Tibial artery (tissue), 4 donors: ENCODE results near the gene PPP2R2B.
A peak's percentile ranks its signal among the peaks of the same experiment; 100 is the strongest.

Experiments
- DNase-seq, 2 donors: peaks; one replicate each; pipeline ENCODE4 v3.0.0-alpha.2; 2019
- H3K27ac ChIP-seq, 2 donors: fragments of 200-600 bp; sonication (generic) in 1 of 2; 1 replicate in 1 of 2; 2 replicates in 1 of 2; pipeline ENCODE4 v1.5.1; 2018 to 2019; ENCODE audit warnings: mild to moderate bottlenecking in 1 of 2
- H3K27me3 ChIP-seq, 2 donors: fragments of 200-600 bp; sonication (generic) in 1 of 2; one replicate each; pipeline versions ENCODE4 v1.5.1 to v1.6.0; 2016 to 2019
- H3K36me3 ChIP-seq, 3 donors: fragments of 200-600 bp; sonication (generic) in 2 of 3; one replicate each; pipeline ENCODE4 v1.5.1; 2016 to 2019; ENCODE audit warnings: mild to moderate bottlenecking in 2 of 3
- H3K4me1 ChIP-seq, 4 donors: fragments of 200-600 bp; sonication (generic) in 2 of 4; 1 replicate in 3 of 4; 2 replicates in 1 of 4; pipeline ENCODE4 v1.5.1; 2016 to 2019
- H3K4me3 ChIP-seq, 2 donors: fragments of 200-600 bp; sonication (generic) in 1 of 2; 1 replicate in 1 of 2; 2 replicates in 1 of 2; pipeline ENCODE4 v1.5.1; 2018 to 2019; ENCODE audit warnings: mild to moderate bottlenecking in 2 of 2
- H3K9me3 ChIP-seq, 3 donors: fragments of 200-600 bp; sonication (generic) in 1 of 3; one replicate each; pipeline ENCODE4 v1.5.1; 2016 to 2019
- intact Hi-C: fragments of 100-400 bp; cut with DNase I; formaldehyde crosslinking; loops from one replicate; pipeline ENCODE4 v1.15.0; 2023; ENCODE audit warnings: low total_unique reads
- TF ChIP-seq, protein P1 (sequence below), 2 experiments: fragments of 200-600 bp in 1 of 2; fragments of 450-650 bp in 1 of 2; IDR thresholded peaks; one replicate each; pipeline ENCODE4 v1.5.1; 2017 to 2019; ENCODE audit warnings: antibody characterized with exemption in 2 of 2, mild to moderate bottlenecking in 1 of 2, moderate library complexity in 1 of 2

Gene PPP2R2B

DNA sequence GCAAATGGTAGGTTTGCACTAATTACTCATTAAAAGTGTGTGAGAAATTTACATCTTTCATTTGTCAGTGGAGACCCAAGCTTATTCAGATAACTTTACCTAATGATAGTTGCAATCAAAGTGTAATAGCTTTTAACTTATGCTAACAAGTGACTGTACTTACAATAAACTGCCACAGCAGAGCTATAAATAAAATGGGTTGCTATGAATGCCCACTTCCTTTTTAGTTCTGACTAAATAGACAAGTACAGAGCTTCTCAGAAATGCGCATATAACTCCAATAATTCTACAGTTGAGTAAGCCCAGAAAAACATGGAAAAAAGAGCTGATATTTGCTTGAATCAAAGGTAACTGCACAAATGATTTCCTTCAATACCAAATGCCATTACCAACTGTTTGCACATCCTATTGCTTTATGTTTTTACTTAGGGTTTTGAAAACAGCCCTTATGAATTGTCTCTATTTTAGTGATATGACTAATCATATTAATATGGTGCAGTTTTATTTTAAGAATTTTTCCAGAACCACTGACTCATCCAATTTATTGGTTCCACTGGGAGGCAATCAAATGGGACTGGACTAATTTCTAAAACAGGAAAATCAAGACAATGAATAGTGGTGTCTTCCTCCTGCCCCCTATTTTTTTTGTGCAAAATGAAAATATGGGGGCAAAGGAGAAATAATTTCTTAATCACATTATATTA, 84.1 kb downstream of the PPP2R2B start:
- DNase-seq: no peak
- Histone ChIP-seq H3K4me3 (no peak overlapping the region), H3K4me1 (peaks cover 0 to 72% (median 32%) of the 10 kb centered on the region in 4 donors), H3K9me3 (no peaks in the 10 kb centered on the region), H3K36me3 (no peaks in the 10 kb centered on the region), H3K27me3 (no peaks in the 10 kb centered on the region), H3K27ac (peak overlapping the region; percentile 36 to 53)
- TF ChIP-seq, protein P1, sequence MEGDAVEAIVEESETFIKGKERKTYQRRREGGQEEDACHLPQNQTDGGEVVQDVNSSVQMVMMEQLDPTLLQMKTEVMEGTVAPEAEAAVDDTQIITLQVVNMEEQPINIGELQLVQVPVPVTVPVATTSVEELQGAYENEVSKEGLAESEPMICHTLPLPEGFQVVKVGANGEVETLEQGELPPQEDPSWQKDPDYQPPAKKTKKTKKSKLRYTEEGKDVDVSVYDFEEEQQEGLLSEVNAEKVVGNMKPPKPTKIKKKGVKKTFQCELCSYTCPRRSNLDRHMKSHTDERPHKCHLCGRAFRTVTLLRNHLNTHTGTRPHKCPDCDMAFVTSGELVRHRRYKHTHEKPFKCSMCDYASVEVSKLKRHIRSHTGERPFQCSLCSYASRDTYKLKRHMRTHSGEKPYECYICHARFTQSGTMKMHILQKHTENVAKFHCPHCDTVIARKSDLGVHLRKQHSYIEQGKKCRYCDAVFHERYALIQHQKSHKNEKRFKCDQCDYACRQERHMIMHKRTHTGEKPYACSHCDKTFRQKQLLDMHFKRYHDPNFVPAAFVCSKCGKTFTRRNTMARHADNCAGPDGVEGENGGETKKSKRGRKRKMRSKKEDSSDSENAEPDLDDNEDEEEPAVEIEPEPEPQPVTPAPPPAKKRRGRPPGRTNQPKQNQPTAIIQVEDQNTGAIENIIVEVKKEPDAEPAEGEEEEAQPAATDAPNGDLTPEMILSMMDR (IDR thresholded peaks at IDR 0.05): no peak
- intact Hi-C loops: no loop called here

DNA sequence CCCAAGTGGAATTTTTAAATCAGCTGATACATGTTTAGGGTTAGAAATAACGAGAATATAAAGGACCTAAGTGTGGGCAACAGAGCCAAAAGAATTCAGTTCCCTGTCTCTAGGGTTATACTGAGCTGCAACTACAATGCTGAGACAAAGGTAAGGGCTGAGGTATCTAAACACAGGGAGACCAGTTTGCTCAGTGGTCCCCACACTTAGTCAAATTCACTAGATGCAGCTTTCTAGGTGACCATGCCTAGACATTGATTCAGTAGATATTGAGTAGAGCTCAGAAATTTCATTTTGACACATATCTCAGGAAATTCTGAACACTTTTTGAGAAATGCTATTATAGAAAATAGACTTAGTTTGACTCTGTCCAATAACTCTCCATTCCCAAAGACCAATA, 84.8 kb downstream of the PPP2R2B start:
- TF ChIP-seq, protein P1 (IDR thresholded peaks at IDR 0.05): no peak
- Histone ChIP-seq H3K4me1 (peaks cover 0 to 68% (median 32%) of the 10 kb centered on the region in 4 donors), H3K27ac (peak overlapping the region; percentile 28 to 53), H3K27me3 (no peaks in the 10 kb centered on the region), H3K9me3 (no peaks in the 10 kb centered on the region), H3K36me3 (no peaks in the 10 kb centered on the region), H3K4me3 (no peak overlapping the region)
- DNase-seq: no peak
- intact Hi-C loops: no loop called here

DNA sequence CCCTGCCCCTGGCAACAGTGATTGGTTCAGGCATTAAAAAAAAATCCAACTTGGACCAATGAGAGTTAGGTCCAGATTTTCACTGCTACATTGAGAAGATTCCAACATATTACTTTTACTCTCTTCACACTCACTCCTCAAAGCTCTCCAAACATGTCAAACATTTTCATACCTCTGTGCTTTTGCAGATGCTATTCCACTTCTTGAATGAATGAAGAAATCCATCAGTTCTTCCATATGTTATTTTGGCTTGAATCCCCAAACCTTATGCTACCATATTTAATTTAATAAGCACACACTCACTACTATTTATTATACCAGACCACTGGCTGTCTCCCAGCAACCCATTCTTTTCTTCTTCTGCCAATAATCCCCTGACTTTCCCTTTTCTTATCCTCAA, 87.1 kb downstream of the PPP2R2B start:
- Histone ChIP-seq H3K4me3 (no peak overlapping the region), H3K27me3 (no peaks in the 10 kb centered on the region), H3K4me1 (peaks cover 0 to 49% (median 14%) of the 10 kb centered on the region in 4 donors), H3K36me3 (no peaks in the 10 kb centered on the region), H3K9me3 (no peaks in the 10 kb centered on the region), H3K27ac (no peak overlapping the region)
- TF ChIP-seq, protein P1 (IDR thresholded peaks at IDR 0.05): no peak
- intact Hi-C loops: no loop called here
- no peak for DNase-seq

DNA sequence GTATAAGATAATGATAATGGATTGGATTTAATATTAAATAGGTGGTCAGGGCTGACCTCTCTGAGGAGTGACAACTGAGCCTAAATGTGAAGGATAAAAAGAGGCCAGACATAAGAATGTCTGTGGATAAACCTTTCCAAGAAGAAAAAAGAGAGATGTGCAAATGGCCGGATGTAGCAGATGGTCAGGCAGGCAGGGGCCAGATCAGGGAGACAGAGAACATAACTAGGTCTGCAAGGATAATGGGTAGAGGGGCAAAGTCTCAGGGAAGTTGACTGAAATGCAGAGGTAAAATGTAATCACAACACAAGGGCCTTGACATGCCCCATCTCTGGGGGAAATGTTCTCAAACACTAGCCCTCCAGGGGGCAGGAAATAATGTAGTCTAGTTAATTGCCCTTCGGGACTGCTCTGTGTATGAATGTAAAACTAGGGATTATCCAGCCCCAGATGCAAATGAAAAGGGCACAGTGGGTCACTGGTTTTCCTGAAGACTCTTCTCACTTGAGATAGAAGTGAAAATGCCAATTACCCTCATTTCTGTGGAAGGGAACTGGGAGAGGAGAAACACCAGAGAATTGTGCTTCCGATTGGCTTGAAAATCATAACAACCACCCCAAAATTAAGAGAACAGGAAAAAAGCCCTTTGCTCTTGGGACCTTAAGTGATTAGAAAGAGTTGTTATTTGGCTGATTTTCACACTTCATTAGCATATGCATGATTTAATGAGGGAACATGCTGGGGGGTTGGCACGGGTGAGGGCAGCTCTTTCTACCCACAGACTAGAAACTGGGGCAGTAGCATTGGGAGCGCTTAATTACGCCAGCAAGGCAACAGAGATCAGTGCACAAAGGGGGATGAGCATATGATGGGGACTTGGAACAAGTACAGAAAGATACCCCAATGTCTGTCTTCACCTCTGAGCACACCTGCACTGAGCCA, 88.6 kb downstream of the PPP2R2B start:
- H3K27ac ChIP-seq: no peak overlapping the region
- H3K36me3 ChIP-seq: no peaks in the 10 kb centered on the region
- no peak for DNase-seq
- no peaks in the 10 kb centered on the region for H3K27me3 ChIP-seq
- intact Hi-C loops: no loop called here
- peaks cover 0 to 35% (median 5%) of the 10 kb centered on the region in 4 donors for H3K4me1 ChIP-seq
- no peaks in the 10 kb centered on the region for H3K9me3 ChIP-seq
- TF ChIP-seq, protein P1 (IDR thresholded peaks at IDR 0.05): no peak
- no peak overlapping the region for H3K4me3 ChIP-seq

DNA sequence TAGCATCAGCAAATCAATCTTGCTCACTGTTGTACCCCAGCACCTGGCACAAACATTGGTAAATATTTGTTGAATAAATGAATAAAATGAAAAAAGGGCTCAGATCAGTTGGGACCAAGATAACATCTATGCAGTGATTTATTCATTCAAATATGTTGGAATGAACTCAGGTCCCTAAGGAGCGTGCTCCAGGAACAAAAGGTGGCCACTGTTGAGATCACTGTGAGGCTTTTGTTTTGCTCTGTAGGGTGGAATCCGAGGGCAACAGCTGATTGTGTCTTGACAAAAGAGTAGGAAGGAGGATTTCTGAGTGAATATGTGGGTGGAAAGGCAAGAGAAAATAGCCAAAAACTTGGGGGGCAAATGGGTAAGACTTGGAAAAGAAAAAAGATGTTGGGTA, 89.7 kb downstream of the PPP2R2B start:
- H3K4me3 ChIP-seq: no peak overlapping the region
- intact Hi-C loops: no loop called here
- H3K27ac ChIP-seq: no peak overlapping the region
- H3K9me3 ChIP-seq: no peaks in the 10 kb centered on the region
- no peaks in the 10 kb centered on the region for H3K27me3 ChIP-seq
- no peak for DNase-seq
- TF ChIP-seq, protein P1 (IDR thresholded peaks at IDR 0.05): no peak
- H3K36me3 ChIP-seq: no peaks in the 10 kb centered on the region
- H3K4me1 ChIP-seq: peaks cover 0 to 24% (median under 1%) of the 10 kb centered on the region in 4 donors
